HG03575 (cell line): Measurements from ENCODE around the gene RLBP1.

Experiments
- ATAC-seq: cut with Tn5 transposase; IDR thresholded peaks from one replicate; pipeline ENCODE4 v1.9.1; 2021; ENCODE audit not compliant: unreplicated experiment, insufficient number of reproducible peaks, low FRiP score; ENCODE audit errors: extremely low read depth

The RLBP1 gene

GRCh38 chr15:89184886-89185526 lies 36.4 kb downstream of the RLBP1 start:
- no peak for ATAC-seq

- no peak for ATAC-seq
Observed at GRCh38 chr15:89184357-89184756, 37.0 kb downstream of the RLBP1 start.

- no peak for ATAC-seq
Observed at GRCh38 chr15:89179966-89180875, 41.2 kb downstream of the RLBP1 start.

GRCh38 chr15:89178307-89178977 lies 42.9 kb downstream of the RLBP1 start:
- ATAC-seq: no peak

- no peak for ATAC-seq
Observed at GRCh38 chr15:89177633-89178306, 43.6 kb downstream of the RLBP1 start.

- ATAC-seq: no peak
Observed at GRCh38 chr15:89177116-89177515, 44.3 kb downstream of the RLBP1 start.

DNA sequence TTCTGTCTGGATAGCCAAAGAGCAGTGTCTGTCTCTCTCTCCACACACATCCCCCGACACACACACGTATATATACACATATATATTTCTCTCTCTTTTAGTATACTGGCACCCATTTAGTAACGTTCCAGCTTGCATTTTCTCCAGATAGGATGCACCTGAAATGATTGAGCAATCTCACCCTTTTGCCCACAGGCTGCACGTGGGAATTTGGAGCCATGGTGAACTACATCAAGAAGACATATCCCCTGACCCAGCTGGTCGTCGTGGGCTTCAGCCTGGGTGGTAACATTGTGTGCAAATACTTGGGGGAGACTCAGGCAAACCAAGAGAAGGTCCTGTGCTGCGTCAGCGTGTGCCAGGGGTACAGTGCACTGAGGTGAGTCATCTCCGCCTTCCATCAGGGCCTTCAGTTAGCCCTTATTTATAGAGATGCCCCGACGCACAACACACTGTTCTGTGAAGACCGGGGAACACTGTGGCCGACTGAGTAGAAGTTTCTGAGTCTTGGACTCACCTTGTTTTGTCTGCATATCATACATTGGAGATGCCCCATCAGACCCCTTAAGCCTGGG lies 45.7 kb downstream of the RLBP1 start:
- no peak for ATAC-seq

DNA sequence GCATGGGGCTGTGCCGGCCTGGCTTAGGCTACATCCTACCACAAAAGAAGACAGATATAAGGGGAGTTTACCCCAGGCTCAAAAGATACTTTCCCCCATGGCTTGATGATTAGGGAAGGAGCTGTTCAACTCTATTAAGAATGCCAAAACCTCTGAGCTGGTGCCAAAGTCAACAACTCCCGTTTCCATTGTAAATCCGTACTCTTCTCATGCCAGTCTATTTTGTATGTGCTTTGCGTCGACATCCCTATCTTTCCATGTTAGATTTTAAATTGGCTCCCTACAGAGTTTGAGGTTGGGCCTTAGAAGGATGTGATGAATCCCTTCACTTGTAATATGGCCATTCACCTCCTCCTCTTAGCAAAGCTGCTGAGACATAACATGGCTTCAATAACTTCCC lies 46.9 kb downstream of the RLBP1 start:
- no peak for ATAC-seq

- no peak for ATAC-seq
Observed at GRCh38 chr15:89172921-89173320, 48.5 kb downstream of the RLBP1 start.

- ATAC-seq: no peak
Observed at GRCh38 chr15:89171136-89172072, 50.0 kb downstream of the RLBP1 start.

GRCh38 chr15:89170364-89170763 lies 51.0 kb downstream of the RLBP1 start:
- no peak for ATAC-seq

DNA sequence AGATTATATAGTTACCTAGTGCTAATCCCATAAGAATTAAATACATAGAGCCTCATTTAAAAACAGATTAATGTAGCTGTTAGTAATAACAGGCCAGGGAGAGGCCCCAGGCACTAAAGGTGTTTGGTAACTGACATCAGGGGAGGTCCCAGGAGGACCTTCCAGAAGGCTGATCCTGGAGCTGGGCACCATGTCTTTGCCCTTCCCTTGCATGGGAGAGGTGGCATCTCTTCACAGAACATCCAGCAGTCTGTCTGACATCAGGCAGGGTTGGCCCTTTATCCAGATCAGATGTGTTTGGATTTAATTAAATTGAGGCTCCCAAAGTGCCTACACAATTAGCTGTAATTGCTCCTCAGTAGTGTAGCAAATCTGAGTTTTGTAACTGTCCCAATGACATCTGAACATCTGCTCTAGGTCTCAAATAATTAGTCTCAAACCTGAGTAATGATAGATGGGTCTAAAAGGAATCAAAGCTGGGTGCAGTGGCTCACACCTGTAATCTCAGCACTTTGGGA lies 53.0 kb downstream of the RLBP1 start:
- ATAC-seq: no peak

DNA sequence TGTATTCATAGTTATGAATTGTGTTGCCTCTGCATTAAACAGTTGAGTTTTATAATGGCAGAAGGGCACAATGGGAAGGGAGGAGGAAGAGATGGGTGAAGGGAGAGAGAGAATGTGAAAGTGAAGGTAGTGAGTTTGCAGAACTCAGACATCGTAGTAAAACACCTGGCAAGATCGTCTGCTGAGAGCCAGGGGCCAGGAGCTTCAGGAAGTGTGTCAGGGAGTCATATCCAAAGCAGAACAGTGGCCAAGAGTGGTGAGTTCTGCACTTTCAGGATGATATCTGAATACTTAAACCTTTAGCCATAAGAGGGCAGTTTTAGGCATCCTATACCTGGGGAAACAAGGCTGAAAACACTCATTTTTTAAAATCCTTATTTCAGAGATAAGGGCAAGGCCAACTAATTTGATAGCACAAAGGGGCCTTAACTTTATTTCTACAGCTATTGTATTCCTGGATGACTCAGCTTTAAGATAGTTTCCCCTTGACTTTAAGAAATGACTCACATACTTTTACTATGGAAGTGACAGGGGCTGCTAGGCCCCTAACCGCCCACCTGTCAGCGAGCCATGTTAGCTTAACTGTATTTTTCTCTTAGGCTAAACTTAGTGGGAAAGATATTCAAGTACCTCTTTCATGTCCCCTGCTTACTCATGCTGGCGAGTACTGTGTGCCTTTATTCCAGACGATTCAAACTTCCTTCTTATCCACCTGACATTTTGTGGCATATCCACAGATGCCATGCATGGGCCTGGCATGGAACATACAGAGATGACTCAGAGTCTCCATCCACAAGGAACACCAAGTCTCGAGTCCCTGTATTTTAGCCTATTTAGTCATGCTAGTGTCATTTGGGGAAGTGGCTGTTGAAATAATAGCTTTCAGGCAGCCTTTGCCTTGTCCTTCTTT lies 53.9 kb downstream of the RLBP1 start:
- no peak for ATAC-seq

DNA sequence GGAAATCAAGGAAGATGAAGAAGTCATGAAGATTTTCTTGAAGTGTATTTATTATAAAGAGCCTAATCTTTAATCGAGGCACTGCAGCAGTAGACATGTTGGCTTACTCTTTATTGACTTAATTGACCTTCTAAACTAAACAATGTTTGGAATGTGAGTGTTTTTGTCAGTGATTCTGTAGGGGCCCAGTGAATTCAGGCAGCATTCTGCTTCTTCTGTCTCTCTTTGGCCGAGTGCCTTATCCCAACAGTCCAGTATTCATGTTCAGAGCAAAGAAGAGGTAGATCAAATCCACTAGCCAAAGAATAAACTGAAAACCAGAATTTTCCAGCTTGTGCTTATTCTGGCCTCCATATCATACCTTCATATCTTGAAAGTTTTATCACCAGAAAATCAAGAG lies 55.7 kb downstream of the RLBP1 start:
- ATAC-seq: no peak

DNA sequence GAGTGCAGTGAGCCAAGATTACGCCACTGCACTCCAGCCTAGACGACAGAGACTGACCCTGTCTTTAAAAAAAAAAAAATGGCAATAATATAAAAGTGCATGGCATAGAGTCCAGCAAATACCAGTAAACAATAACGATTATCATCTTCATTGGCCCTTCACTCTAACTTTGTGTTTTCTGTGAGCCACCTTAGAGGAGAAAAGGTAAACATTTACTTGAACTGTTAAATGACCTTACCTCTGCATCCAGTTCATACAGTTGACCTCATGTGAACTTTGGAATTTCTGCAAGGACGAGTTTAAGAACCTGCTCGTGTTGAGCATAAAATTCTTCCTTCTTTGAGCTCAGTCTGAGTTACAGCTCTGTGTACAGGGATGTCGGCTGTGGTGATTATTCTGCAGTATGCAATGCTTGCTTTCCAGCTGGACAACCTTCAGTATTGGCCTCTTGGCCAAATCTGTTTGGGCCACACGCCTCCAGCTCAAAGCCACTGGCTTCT lies 56.6 kb downstream of the RLBP1 start:
- ATAC-seq: no peak

GRCh38 chr15:89163271-89164055 lies 57.9 kb downstream of the RLBP1 start:
- no peak for ATAC-seq
